Measurements from ENCODE around the gene LPCAT4.
A peak's percentile ranks its signal among the peaks of the same experiment; 100 is the strongest.

The LPCAT4 gene

DNA sequence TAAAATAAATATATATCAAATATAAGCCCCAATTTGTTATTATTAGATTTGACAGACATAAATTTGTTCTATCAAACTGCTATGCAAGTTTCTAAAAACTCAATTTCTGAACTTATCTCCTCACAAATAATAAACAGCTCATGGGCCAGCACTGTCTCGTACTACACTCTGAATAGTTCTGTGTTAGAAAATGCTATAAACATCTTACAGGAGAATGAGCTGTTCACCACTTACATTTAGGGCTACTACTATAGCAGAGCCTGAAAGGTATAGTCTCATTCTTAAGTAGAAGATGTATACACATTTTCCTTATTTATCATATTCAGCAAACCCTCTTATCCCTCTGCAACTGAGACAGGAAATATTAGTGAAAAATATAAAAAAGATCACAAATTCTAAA lies 42.1 kb downstream of the LPCAT4 start:
- Histone ChIP-seq H3K4me1 (ENCODE audit: control insufficient read depth, low read depth, low read length) (no peaks in the 10 kb centered on the region), H3K9ac (ENCODE audit: low read length) (no peak overlapping the region), H2BK15ac (replicated peaks; ENCODE audit: low read depth) (no peak overlapping the region), H3K4me2 (ENCODE audit: low read length) (no peak overlapping the region), H3K79me1 (ENCODE audit: low read length) (no peaks in the 10 kb centered on the region), H3K18ac (ENCODE audit: low read length) (no peak overlapping the region), H4K5ac (ENCODE audit: low read length) (no peak overlapping the region), H3K79me2 (ENCODE audit: control insufficient read depth, insufficient read depth, low read length) (no peaks in the 10 kb centered on the region), H3K36me3 (ENCODE audit: control insufficient read depth, insufficient read depth, low read length) (no peaks in the 10 kb centered on the region), H3K23ac (ENCODE audit: low read length) (no peak overlapping the region), H2AK5ac (ENCODE audit: low read length) (no peak overlapping the region), H2BK120ac (ENCODE audit: low read depth, low read length) (no peak overlapping the region), H3K4me3 (ENCODE audit: low read length) (no peak overlapping the region), H2BK5ac (ENCODE audit: low read length) (no peak overlapping the region), H3K27me3 (ENCODE audit: insufficient read depth, low read length, poor library complexity) (no peaks in the 10 kb centered on the region), H3K27ac (ENCODE audit: low read depth, low read length) (no peak overlapping the region), H4K8ac (ENCODE audit: low read depth, low read length) (no peak overlapping the region), H3K56ac (ENCODE audit: low read length) (no peak overlapping the region), H3K4ac (ENCODE audit: low read depth, low read length) (no peak overlapping the region)
- no peak for DNase-seq
- no CpG with 5 or more reads among the region's 1 CpG for WGBS (ENCODE audit: extremely low coverage, insufficient coverage, low lambda C conversion rate)

DNA sequence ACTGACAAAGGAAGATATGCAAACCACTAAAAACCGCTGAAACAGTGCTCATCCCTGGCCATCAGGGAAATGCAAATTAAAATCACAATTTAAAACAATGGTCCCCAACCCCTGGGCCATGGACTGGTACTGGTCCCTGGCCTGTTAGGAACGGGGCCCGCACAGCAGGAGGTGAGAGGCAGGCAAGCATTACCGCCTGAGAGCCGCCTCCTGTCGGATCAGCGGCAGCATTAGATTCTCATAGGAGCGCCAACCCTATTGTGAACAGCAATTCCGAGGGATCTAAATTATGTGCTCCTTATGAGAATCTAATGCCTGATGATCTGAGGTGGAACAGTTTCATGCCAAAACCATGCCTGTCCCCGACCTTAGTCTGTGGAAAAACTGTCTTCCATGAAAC lies 43.8 kb downstream of the LPCAT4 start:
- Histone ChIP-seq H2BK15ac (replicated peaks; ENCODE audit: low read depth) (no peak overlapping the region), H4K8ac (ENCODE audit: low read depth, low read length) (no peak overlapping the region), H3K27me3 (ENCODE audit: insufficient read depth, low read length, poor library complexity) (no peaks in the 10 kb centered on the region), H3K9ac (ENCODE audit: low read length) (no peak overlapping the region), H3K56ac (ENCODE audit: low read length) (no peak overlapping the region), H2BK120ac (ENCODE audit: low read depth, low read length) (no peak overlapping the region), H3K79me2 (ENCODE audit: control insufficient read depth, insufficient read depth, low read length) (no peaks in the 10 kb centered on the region), H3K79me1 (ENCODE audit: low read length) (no peaks in the 10 kb centered on the region), H3K4me1 (ENCODE audit: control insufficient read depth, low read depth, low read length) (no peaks in the 10 kb centered on the region), H3K18ac (ENCODE audit: low read length) (no peak overlapping the region), H3K36me3 (ENCODE audit: control insufficient read depth, insufficient read depth, low read length) (no peaks in the 10 kb centered on the region), H3K27ac (ENCODE audit: low read depth, low read length) (no peak overlapping the region), H2BK5ac (ENCODE audit: low read length) (no peak overlapping the region), H3K4me2 (ENCODE audit: low read length) (no peak overlapping the region), H2AK5ac (ENCODE audit: low read length) (no peak overlapping the region), H3K4ac (ENCODE audit: low read depth, low read length) (no peak overlapping the region), H3K4me3 (ENCODE audit: low read length) (no peak overlapping the region), H4K5ac (ENCODE audit: low read length) (no peak overlapping the region), H3K23ac (ENCODE audit: low read length) (no peak overlapping the region)
- no peak for DNase-seq
- no CpG with 5 or more reads among the region's 10 CpGs for WGBS (ENCODE audit: extremely low coverage, insufficient coverage, low lambda C conversion rate)

DNA sequence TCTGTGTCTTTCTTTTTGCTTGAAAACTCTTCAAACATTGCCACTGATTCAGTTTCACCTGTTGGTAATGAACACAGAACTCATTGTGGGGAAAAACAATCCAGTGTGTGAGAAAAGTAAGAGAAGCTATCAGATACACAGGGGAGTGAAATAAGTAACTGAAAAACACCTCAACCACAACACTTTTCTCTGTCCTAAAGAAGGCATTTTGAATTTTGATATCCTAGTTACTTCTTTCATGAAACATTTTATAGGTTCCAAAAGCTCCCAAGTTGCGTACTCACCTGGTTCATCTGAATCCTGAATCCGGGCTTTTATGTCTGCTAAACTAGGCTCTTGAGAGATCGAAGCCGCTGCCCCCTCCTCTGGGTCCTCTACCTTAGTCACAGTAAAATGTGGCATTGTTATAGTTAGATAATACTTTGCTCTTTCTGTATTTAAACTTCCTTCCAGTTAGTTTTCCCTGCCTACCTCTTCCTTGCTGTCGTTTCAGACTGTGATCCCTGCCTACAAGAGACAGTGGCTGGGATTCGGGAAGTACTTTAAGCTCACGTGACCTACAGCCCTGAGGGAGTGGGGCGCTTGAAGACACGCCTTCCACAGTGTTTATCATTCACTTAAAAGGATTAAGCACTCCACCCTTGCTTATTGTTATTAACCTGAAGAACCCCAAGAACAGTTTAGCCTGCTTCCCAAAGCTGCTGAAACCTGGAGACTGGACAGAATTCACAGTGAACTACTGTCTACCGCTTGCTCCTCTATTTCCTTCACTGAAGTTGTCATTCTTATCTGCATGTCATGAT lies 48.5 kb downstream of the LPCAT4 start:
- Histone ChIP-seq H3K27ac (ENCODE audit: low read depth, low read length) (no peak overlapping the region), H4K5ac (ENCODE audit: low read length) (no peak overlapping the region), H3K4ac (ENCODE audit: low read depth, low read length) (no peak overlapping the region), H3K27me3 (ENCODE audit: insufficient read depth, low read length, poor library complexity) (no peaks in the 10 kb centered on the region), H3K9ac (ENCODE audit: low read length) (peak overlapping the region; percentile 60), H3K79me1 (ENCODE audit: low read length) (no peaks in the 10 kb centered on the region), H2BK120ac (ENCODE audit: low read depth, low read length) (no peak overlapping the region), H2BK15ac (replicated peaks; ENCODE audit: low read depth) (no peak overlapping the region), H2AK5ac (ENCODE audit: low read length) (no peak overlapping the region), H4K8ac (ENCODE audit: low read depth, low read length) (no peak overlapping the region), H2BK5ac (ENCODE audit: low read length) (no peak overlapping the region), H3K56ac (ENCODE audit: low read length) (peak overlapping the region; percentile 74), H3K79me2 (ENCODE audit: control insufficient read depth, insufficient read depth, low read length) (no peaks in the 10 kb centered on the region), H3K4me2 (ENCODE audit: low read length) (peak overlapping the region; percentile 58), H3K36me3 (ENCODE audit: control insufficient read depth, insufficient read depth, low read length) (no peaks in the 10 kb centered on the region), H3K23ac (ENCODE audit: low read length) (no peak overlapping the region), H3K4me3 (ENCODE audit: low read length) (peak overlapping the region; percentile 18), H3K18ac (ENCODE audit: low read length) (peak overlapping the region; percentile 90), H3K4me1 (ENCODE audit: control insufficient read depth, low read depth, low read length) (no peaks in the 10 kb centered on the region)
- DNase-seq = peak; percentile 78
- WGBS (ENCODE audit: extremely low coverage, insufficient coverage, low lambda C conversion rate) = no CpG with 5 or more reads among the region's 10 CpGs

DNA sequence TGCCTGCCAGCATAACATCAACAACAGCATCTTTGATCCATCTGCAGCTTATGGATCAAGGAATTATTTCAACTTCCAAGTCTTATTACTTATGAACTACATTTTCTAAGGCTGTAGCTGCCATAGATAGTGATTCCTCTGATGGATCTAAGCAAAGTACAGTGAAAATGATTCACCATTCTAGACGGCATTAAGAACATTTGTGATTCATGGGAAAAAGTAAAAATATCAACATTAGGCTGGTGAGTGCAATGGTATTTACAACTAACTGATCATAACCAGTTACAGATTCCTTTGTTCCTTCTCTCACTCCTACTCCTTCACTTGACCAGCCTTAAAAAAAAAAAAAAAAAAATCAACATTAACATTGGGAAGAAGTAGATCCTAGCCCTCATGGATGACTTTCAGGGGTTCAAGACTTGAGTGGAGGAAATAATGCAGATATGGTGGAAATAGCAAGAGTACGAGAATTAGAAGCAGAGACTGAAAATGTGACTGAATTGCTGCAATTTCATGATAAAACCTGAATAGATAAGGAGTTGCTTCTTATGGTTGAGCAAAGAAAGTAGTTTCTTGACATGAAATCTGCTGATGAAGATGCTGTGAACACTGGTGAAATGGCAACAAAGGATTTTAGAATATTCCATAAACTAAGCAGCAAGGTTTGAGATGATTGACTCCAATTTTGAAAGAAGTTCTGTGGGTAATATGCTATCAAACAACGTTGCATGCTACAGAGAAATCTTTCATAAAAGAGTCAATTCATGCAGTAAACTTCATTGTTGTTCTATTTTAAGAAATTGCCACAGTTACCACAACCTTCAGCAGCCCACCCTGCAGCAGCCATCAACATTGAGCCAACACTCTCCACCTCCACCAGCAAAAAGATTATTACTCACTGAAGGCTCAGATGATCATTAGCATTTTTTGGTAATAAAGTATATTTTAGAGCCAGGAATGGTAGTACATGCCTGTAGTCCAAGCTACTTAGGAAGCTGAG lies 52.2 kb downstream of the LPCAT4 start:
- Histone ChIP-seq H3K18ac (ENCODE audit: low read length) (no peak overlapping the region), H3K4ac (ENCODE audit: low read depth, low read length) (no peak overlapping the region), H3K56ac (ENCODE audit: low read length) (no peak overlapping the region), H3K27ac (ENCODE audit: low read depth, low read length) (no peak overlapping the region), H4K8ac (ENCODE audit: low read depth, low read length) (no peak overlapping the region), H3K36me3 (ENCODE audit: control insufficient read depth, insufficient read depth, low read length) (no peaks in the 10 kb centered on the region), H3K79me2 (ENCODE audit: control insufficient read depth, insufficient read depth, low read length) (no peaks in the 10 kb centered on the region), H4K5ac (ENCODE audit: low read length) (no peak overlapping the region), H3K23ac (ENCODE audit: low read length) (no peak overlapping the region), H3K4me3 (ENCODE audit: low read length) (no peak overlapping the region), H3K27me3 (ENCODE audit: insufficient read depth, low read length, poor library complexity) (no peaks in the 10 kb centered on the region), H2BK15ac (replicated peaks; ENCODE audit: low read depth) (no peak overlapping the region), H3K4me1 (ENCODE audit: control insufficient read depth, low read depth, low read length) (no peaks in the 10 kb centered on the region), H2BK5ac (ENCODE audit: low read length) (no peak overlapping the region), H2BK120ac (ENCODE audit: low read depth, low read length) (no peak overlapping the region), H3K9ac (ENCODE audit: low read length) (no peak overlapping the region), H3K79me1 (ENCODE audit: low read length) (no peaks in the 10 kb centered on the region), H3K4me2 (ENCODE audit: low read length) (no peak overlapping the region), H2AK5ac (ENCODE audit: low read length) (no peak overlapping the region)
- no CpG with 5 or more reads among the region's 3 CpGs for WGBS (ENCODE audit: extremely low coverage, insufficient coverage, low lambda C conversion rate)
- no peak for DNase-seq

DNA sequence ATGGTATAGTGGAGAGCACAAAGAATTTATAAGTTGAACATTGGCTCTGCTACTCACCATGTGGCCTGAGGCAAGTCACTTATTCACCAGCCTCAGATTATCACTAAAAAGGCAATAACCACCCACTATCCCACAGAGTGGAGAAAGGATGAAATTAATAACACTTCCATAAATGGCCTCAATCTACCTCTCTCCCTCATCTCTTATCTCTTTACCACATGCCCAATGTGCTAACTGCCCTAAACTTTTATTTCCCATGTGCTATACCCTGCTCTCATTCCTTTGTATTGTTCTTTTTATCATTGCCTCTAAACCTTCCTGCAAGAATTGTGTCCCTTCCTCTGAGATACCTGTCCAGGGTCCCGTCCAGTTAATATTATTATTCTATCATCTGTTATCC lies 55.4 kb downstream of the LPCAT4 start:
- H3K79me2 ChIP-seq (ENCODE audit: control insufficient read depth, insufficient read depth, low read length) = no peaks in the 10 kb centered on the region
- no peak overlapping the region for H2BK5ac ChIP-seq (ENCODE audit: low read length)
- H3K27me3 ChIP-seq (ENCODE audit: insufficient read depth, low read length, poor library complexity) = no peaks in the 10 kb centered on the region
- H3K56ac ChIP-seq (ENCODE audit: low read length) = no peak overlapping the region
- H3K79me1 ChIP-seq (ENCODE audit: low read length) = no peaks in the 10 kb centered on the region
- DNase-seq = no peak
- H4K5ac ChIP-seq (ENCODE audit: low read length) = no peak overlapping the region
- H3K9ac ChIP-seq (ENCODE audit: low read length) = no peak overlapping the region
- no peak overlapping the region for H3K18ac ChIP-seq (ENCODE audit: low read length)
- H4K8ac ChIP-seq (ENCODE audit: low read depth, low read length) = no peak overlapping the region
- no peak overlapping the region for H2AK5ac ChIP-seq (ENCODE audit: low read length)
- H3K4me3 ChIP-seq (ENCODE audit: low read length) = no peak overlapping the region
- no peaks in the 10 kb centered on the region for H3K4me1 ChIP-seq (ENCODE audit: control insufficient read depth, low read depth, low read length)
- H3K4ac ChIP-seq (ENCODE audit: low read depth, low read length) = no peak overlapping the region
- no peak overlapping the region for H3K4me2 ChIP-seq (ENCODE audit: low read length)
- no peak overlapping the region for H2BK120ac ChIP-seq (ENCODE audit: low read depth, low read length)
- H3K27ac ChIP-seq (ENCODE audit: low read depth, low read length) = no peak overlapping the region
- no peak overlapping the region for H3K23ac ChIP-seq (ENCODE audit: low read length)
- H2BK15ac ChIP-seq (replicated peaks; ENCODE audit: low read depth) = no peak overlapping the region
- WGBS (ENCODE audit: extremely low coverage, insufficient coverage, low lambda C conversion rate) = no CpG with 5 or more reads among the region's 1 CpG
- no peaks in the 10 kb centered on the region for H3K36me3 ChIP-seq (ENCODE audit: control insufficient read depth, insufficient read depth, low read length)

Data from mesendoderm (in vitro differentiated cells).